GM08714 (cell line): ENCODE data around the gene NR4A1.
"Not testable (repeated sequence)": the region's sequence is repeated elsewhere in the genome, so short reads cannot be mapped to it uniquely, and the experiment has no call there.

ENCODE experiments used
- H3K4me3 ChIP-seq: fragments of 200-500 bp; sonication (Bioruptor generic); 2 replicates; pipeline ENCODE4 v1.5.1; 2014; ENCODE audit warnings: mild to moderate bottlenecking, low read length, inconsistent platforms
- ZNF274 ChIP-seq: IDR thresholded peaks from 2 replicates; pipeline ENCODE4 v1.6.1; 2012; ENCODE audit warnings: mild to moderate bottlenecking, low read depth, low read length

NR4A1 gene

DNA sequence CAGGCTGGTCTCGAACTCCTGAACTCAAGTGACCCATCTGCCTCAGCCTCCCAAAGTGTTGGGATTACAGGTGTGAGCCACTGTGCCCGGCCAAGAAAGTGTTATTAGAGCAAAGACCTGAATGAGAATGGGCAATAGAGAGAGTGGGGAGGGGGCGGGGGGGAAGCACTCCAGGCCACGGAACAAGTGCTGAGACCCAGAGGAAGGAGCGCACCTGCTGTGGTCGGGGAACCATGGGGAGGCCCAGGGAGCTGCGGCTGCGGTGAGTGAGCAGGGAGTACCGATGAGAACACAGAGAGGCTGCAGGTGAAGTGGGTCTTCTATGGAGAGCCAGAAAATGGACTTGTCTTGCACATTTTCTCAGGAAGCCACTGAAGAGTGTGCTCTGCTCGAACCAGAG is 39.0 kb downstream of the NR4A1 start:
- H3K4me3 ChIP-seq = no peak overlapping the region
- no peak for TF ChIP-seq ZNF274

DNA sequence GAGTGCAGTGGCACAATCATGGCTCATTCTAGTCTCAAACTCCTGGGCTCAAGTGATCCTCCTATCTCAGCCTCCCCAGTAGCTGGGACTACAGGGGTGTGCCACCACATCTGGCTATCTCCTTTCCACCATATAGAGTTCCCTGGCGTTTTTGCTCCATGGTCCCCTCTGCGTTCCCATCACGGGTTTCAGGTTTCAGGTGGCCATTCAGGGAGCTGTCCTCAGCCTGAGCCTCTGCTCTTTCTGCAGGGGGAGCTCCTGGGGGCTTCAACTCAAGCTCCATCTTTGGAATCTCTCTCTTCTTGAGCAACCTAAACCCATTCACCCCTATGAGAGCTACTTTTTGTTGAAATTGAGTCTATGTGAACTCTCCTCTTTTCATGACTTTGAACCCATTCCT is 39.8 kb downstream of the NR4A1 start:
- no peak overlapping the region for H3K4me3 ChIP-seq
- no peak for TF ChIP-seq ZNF274

DNA sequence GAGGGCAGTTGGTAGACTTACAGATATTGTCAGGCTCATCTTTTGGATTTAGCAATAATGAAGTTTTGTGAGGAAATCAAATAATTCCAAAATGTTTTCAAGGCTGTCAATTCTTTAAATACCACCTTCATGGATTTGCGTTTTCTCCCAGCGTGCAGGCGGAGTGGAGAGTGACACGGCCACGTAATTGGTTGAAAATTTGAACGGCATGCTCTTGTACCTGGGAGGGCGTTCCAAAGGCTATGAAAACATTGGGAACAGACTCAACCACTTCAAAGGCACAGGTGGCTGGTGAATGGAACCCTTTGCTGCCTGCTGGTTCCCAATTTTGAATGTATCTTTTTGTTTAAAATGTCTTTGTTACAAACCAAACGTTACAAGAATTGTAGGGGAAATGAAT is 40.6 kb downstream of the NR4A1 start:
- H3K4me3 ChIP-seq = no peak overlapping the region
- no peak for TF ChIP-seq ZNF274

DNA sequence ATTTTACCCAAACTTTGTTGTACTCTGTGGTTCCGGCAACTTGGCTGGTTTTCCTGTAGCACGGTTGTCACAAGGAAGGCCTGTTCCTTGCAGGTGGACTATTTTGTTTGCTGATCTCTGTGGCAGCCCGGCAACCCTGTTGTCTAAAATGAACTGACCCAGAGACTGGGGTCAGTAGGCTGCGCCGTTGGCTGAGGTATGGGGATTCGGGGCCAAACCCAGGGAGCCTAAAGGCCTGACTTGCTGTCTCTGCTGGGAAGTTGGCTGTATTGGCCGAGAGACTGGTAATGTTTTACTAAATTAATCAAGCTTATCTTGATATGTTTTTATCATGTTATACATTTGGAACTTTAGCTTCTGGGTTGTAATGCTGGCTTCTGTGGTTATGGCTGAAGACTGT is 42.1 kb downstream of the NR4A1 start:
- H3K4me3 ChIP-seq = no peak overlapping the region
- no peak for TF ChIP-seq ZNF274

GRCh38 chr12:52096332-52097044 is 45.2 kb downstream of the NR4A1 start:
- H3K4me3 ChIP-seq = no peak overlapping the region
- TF ChIP-seq ZNF274 = no peak

DNA sequence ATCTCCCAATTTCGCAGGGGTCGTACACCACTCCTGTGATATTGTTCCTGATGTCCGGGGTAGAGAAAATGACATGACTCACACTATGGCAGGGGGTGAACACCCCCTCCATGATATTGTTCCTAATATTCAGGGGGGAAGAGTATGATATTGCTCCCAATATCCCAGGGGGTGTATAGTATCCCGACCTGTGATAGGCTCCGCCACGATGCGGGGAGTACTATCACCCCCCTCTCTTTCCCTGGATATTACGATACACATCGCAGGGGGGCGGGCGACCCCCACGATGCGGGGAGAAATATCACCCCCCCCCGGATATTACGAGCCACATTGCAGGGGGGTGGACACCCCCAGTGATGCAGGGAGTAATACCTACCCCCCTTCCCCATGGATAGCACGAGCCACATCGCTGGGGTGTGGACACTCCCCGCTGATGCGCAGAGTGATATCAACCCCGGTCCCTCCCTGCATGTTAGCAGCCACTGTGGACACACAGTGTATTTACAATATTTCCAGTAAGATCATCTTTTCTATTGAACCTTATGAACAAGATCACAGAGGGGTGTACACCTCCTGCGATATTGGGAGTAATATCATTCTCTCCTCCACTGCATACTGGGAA is 45.9 kb downstream of the NR4A1 start:
- TF ChIP-seq ZNF274 = no peak
- no peak overlapping the region for H3K4me3 ChIP-seq

DNA sequence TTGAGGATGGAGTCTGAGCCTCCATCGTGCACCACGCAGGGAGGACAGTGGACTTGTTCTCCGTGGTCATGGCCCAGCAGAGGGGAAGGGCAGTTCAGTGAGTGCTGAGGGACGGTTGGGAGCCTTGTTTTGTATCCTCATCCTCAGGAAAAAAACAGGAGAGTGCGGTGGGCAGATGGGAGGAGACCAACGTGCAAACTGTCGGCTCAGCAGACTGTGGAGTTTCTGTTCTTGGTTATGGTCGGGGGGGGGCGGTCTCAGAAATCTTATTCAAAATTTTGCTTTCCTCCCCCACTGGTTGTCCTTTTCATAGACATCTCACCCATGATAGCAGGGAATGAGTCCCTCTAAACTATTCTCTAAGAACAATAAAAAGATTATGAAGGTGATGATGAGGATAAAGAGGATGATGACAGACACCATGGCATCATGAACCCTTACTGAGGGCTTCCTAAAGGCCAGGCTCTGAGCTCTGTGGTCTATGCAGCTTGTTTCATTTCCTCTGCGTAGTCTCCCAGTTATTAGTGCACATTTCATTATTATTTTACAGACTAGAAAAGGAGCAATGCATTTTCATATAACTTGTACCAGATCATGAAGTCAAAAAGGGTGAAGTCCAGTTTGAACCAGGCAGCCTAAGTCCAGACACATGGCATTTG is 53.3 kb downstream of the NR4A1 start:
- not testable (repeated sequence) for H3K4me3 ChIP-seq
